ENCODE results near the gene NRXN3. TPM values are rescaled to one million over a fixed set of nuclear protein-coding genes. Genes with fewer than 3 reads are reported as not detected.

The NRXN3 gene
- total and polyA plus RNA-seq, 4 donors: 0.07 to 1.2 (median 0.23) TPM

DNA sequence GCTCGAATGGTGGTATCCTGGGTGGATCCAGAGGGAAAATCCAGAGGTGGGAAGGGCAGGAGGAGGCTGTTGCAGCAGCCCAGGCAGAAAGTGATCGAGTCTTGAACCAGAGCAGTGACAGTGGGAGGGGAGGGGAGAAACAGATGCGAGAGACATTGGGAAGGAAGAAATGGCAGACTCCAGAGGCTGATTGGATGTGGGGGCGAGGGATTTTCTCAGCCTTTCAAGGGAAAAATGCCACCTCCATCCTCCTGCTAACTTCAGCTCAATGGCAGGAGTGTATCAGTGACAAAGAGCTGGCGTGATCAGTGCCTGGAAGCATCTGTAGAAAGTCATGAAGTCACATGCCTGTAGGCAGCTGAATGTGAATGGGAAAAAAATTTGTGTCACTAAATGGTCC is 38.6 kb upstream of the NRXN3 start:
- Histone ChIP-seq H3K27me3 (ENCODE audit: control insufficient read depth in 4 of 4, insufficient read depth in 4 of 4, low read length in 3 of 4) (no peaks in the 10 kb centered on the region), H3K9ac (ENCODE audit: low read depth in 1 of 2, low read length in 2 of 2) (no peak overlapping the region), H3K36me3 (ENCODE audit: control insufficient read depth in 4 of 4, insufficient read depth in 3 of 4, low read depth in 1 of 4, low read length in 3 of 4) (no peaks in the 10 kb centered on the region), H3K4me1 (ENCODE audit: control insufficient read depth in 4 of 4, insufficient read depth in 4 of 4, low read length in 3 of 4) (no peaks in the 10 kb centered on the region), H3K9me3 (ENCODE audit: control insufficient read depth in 4 of 4, low read length in 3 of 4) (no peaks in the 10 kb centered on the region), H3K27ac (ENCODE audit: low read depth in 1 of 2, low read length in 2 of 2) (no peak overlapping the region), H3K4me3 (ENCODE audit: low read depth in 1 of 3, low read length in 3 of 3) (no peak overlapping the region)
- WGBS: 64% methylated on average over 5 of the region's 5 CpGs
- TF ChIP-seq HNF4G (IDR thresholded peaks at IDR 0.05): no peak
- no peak for DNase-seq (ENCODE audit: low spot score)

DNA sequence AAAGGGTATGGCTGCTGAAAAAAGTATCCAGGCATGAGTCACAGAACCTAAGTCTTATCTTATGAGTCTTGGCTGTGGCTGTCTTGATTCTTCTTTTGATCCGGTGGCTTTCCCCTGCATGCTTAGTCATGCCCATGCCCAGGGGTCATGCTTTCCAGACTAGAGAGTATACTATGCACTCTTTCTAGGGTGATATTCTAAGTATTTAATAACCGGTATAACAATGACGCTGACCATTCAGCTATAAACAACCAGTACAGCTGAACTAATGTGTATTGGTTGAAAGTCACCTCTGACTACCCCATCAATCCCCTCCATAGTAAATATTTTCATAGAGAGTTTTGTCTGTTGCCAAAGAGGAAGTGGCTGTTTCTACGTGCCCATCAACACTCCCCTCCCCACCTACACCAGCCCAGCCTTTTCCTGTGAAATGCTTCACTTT is 34.7 kb upstream of the NRXN3 start:
- no peak for DNase-seq (ENCODE audit: low spot score)
- no peak overlapping the region for H3K4me3 ChIP-seq (ENCODE audit: low read depth in 1 of 3, low read length in 3 of 3)
- no peaks in the 10 kb centered on the region for H3K27me3 ChIP-seq (ENCODE audit: control insufficient read depth in 4 of 4, insufficient read depth in 4 of 4, low read length in 3 of 4)
- 69% methylated on average over 4 of the region's 4 CpGs for WGBS
- TF ChIP-seq, protein P1, sequence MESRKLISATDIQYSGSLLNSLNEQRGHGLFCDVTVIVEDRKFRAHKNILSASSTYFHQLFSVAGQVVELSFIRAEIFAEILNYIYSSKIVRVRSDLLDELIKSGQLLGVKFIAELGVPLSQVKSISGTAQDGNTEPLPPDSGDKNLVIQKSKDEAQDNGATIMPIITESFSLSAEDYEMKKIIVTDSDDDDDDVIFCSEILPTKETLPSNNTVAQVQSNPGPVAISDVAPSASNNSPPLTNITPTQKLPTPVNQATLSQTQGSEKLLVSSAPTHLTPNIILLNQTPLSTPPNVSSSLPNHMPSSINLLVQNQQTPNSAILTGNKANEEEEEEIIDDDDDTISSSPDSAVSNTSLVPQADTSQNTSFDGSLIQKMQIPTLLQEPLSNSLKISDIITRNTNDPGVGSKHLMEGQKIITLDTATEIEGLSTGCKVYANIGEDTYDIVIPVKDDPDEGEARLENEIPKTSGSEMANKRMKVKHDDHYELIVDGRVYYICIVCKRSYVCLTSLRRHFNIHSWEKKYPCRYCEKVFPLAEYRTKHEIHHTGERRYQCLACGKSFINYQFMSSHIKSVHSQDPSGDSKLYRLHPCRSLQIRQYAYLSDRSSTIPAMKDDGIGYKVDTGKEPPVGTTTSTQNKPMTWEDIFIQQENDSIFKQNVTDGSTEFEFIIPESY (IDR thresholded peaks at IDR 0.05): no peak
- TF ChIP-seq JUND (IDR thresholded peaks at IDR 0.05) (no peak), GABPA (IDR thresholded peaks at IDR 0.05 in 1 of 2, conservative IDR thresholded peaks at IDR 0.05 in 1 of 2) (no peak), NR2F2 (IDR thresholded peaks at IDR 0.05) (no peak), RAD21 (IDR thresholded peaks at IDR 0.05) (no peak), SP1 (IDR thresholded peaks at IDR 0.05) (no peak), YY1 (IDR thresholded peaks at IDR 0.05) (no peak), TAF1 (conservative IDR thresholded peaks at IDR 0.05) (no peak), HNF4A (conservative IDR thresholded peaks at IDR 0.05) (no peak), RXRA (IDR thresholded peaks at IDR 0.05) (no peak), FOXA2 (IDR thresholded peaks at IDR 0.05) (no peak), FOXA1 (IDR thresholded peaks at IDR 0.05) (no peak), EGR1 (IDR thresholded peaks at IDR 0.05; ENCODE audit: low read depth in 2 of 2) (no peak), HNF4G (IDR thresholded peaks at IDR 0.05) (no peak)
- TF ChIP-seq, protein P2, sequence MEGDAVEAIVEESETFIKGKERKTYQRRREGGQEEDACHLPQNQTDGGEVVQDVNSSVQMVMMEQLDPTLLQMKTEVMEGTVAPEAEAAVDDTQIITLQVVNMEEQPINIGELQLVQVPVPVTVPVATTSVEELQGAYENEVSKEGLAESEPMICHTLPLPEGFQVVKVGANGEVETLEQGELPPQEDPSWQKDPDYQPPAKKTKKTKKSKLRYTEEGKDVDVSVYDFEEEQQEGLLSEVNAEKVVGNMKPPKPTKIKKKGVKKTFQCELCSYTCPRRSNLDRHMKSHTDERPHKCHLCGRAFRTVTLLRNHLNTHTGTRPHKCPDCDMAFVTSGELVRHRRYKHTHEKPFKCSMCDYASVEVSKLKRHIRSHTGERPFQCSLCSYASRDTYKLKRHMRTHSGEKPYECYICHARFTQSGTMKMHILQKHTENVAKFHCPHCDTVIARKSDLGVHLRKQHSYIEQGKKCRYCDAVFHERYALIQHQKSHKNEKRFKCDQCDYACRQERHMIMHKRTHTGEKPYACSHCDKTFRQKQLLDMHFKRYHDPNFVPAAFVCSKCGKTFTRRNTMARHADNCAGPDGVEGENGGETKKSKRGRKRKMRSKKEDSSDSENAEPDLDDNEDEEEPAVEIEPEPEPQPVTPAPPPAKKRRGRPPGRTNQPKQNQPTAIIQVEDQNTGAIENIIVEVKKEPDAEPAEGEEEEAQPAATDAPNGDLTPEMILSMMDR (IDR thresholded peaks at IDR 0.05; ENCODE audit: low read depth, low read length, missing input control): no peak
- TF ChIP-seq, protein P3, sequence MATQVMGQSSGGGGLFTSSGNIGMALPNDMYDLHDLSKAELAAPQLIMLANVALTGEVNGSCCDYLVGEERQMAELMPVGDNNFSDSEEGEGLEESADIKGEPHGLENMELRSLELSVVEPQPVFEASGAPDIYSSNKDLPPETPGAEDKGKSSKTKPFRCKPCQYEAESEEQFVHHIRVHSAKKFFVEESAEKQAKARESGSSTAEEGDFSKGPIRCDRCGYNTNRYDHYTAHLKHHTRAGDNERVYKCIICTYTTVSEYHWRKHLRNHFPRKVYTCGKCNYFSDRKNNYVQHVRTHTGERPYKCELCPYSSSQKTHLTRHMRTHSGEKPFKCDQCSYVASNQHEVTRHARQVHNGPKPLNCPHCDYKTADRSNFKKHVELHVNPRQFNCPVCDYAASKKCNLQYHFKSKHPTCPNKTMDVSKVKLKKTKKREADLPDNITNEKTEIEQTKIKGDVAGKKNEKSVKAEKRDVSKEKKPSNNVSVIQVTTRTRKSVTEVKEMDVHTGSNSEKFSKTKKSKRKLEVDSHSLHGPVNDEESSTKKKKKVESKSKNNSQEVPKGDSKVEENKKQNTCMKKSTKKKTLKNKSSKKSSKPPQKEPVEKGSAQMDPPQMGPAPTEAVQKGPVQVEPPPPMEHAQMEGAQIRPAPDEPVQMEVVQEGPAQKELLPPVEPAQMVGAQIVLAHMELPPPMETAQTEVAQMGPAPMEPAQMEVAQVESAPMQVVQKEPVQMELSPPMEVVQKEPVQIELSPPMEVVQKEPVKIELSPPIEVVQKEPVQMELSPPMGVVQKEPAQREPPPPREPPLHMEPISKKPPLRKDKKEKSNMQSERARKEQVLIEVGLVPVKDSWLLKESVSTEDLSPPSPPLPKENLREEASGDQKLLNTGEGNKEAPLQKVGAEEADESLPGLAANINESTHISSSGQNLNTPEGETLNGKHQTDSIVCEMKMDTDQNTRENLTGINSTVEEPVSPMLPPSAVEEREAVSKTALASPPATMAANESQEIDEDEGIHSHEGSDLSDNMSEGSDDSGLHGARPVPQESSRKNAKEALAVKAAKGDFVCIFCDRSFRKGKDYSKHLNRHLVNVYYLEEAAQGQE (IDR thresholded peaks at IDR 0.05): no peak
- H3K36me3 ChIP-seq (ENCODE audit: control insufficient read depth in 4 of 4, insufficient read depth in 3 of 4, low read depth in 1 of 4, low read length in 3 of 4): no peaks in the 10 kb centered on the region
- no peak overlapping the region for H3K9ac ChIP-seq (ENCODE audit: low read depth in 1 of 2, low read length in 2 of 2)
- no peaks in the 10 kb centered on the region for H3K4me1 ChIP-seq (ENCODE audit: control insufficient read depth in 4 of 4, insufficient read depth in 4 of 4, low read length in 3 of 4)
- H3K27ac ChIP-seq (ENCODE audit: low read depth in 1 of 2, low read length in 2 of 2): no peak overlapping the region
- H3K9me3 ChIP-seq (ENCODE audit: control insufficient read depth in 4 of 4, low read length in 3 of 4): no peaks in the 10 kb centered on the region
